HG02642 (cell line): ENCODE data around the gene CROCC.
"Not testable (repeated sequence)": the region's sequence is repeated elsewhere in the genome, so short reads cannot be mapped to it uniquely, and the experiment has no call there.

Source experiments
- ATAC-seq: cut with Tn5 transposase; IDR thresholded peaks from one replicate; pipeline ENCODE4 v1.9.1; 2021; ENCODE audit warnings: mild to moderate bottlenecking; ENCODE audit not compliant: unreplicated experiment, poor library complexity

CROCC gene

GRCh38 chr1:16896316-16897055, 25.2 kb upstream of the CROCC start:
- ATAC-seq = peak; percentile 25

GRCh38 chr1:16897653-16898052, 24.1 kb upstream of the CROCC start:
- not testable (repeated sequence) for ATAC-seq

GRCh38 chr1:16898298-16898697, 23.4 kb upstream of the CROCC start:
- ATAC-seq = not testable (repeated sequence)

GRCh38 chr1:16899020-16899419, 22.7 kb upstream of the CROCC start:
- ATAC-seq = not testable (repeated sequence)

DNA sequence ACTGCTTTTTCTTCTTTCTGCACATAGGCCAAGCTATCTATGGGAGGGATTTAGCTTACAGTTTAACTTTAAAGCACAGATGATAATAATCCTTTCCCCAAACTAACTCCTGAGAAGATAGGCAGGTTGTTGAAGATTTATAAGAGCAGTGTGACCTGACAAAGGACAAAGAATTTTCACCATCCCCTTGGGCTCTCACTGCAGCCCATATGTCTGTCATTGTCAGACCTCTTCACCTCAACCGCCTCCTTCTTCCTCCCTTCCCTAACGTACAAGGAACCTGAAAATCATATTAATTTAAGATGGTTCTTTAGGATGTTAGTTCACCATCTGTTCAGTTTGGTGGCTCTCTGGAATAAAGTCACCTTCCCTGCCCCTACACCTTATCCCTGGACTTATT, 21.0 kb upstream of the CROCC start:
- ATAC-seq = no peak

- not testable (repeated sequence) for ATAC-seq
These were observed 20.4 kb upstream of the CROCC start for GRCh38 chr1:16901371-16901770.

DNA sequence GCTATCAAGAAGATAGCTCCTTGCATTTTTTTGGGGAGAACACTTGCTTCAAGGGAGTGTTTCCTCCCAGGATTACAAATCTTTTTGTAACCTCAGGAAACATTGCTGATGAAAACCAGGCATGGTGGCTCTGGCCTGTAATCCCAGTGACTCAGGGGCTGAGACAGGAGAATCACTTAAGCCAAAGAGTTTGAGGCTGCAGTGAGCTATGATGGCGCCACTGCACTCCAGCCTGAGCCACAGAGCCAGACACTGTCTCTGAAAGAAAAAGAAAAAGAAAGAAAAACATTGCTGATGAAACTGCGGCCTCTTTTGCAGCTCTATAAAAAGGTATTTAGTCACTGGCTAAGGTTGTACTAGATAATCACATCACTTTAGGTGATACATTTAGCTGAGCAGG, 18.7 kb upstream of the CROCC start:
- no peak for ATAC-seq

DNA sequence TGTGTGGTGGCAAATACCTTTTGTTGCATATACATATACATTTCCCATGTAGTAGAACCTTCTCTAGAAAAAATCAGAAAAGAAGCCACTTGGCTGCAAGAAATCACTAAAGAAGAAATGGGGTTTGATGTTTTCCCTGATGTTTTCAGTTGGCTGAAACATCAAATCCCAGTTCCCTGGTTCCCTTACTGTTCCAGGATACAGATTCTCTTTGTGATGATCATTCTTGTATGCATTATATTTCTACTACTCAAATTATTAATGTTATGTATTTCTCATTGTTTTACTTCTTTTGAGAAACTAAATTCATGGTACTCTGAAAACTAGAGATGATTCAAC, 18.3 kb upstream of the CROCC start:
- ATAC-seq = no peak

- peak; percentile 92 for ATAC-seq
These were observed 17.1 kb upstream of the CROCC start for GRCh38 chr1:16904560-16905109.

GRCh38 chr1:16905110-16905867, 16.4 kb upstream of the CROCC start:
- ATAC-seq = peak; percentile 74

- no peak for ATAC-seq
These were observed 15.6 kb upstream of the CROCC start for GRCh38 chr1:16905868-16906702.

- ATAC-seq = no peak
These were observed 14.9 kb upstream of the CROCC start for GRCh38 chr1:16906873-16907272.

DNA sequence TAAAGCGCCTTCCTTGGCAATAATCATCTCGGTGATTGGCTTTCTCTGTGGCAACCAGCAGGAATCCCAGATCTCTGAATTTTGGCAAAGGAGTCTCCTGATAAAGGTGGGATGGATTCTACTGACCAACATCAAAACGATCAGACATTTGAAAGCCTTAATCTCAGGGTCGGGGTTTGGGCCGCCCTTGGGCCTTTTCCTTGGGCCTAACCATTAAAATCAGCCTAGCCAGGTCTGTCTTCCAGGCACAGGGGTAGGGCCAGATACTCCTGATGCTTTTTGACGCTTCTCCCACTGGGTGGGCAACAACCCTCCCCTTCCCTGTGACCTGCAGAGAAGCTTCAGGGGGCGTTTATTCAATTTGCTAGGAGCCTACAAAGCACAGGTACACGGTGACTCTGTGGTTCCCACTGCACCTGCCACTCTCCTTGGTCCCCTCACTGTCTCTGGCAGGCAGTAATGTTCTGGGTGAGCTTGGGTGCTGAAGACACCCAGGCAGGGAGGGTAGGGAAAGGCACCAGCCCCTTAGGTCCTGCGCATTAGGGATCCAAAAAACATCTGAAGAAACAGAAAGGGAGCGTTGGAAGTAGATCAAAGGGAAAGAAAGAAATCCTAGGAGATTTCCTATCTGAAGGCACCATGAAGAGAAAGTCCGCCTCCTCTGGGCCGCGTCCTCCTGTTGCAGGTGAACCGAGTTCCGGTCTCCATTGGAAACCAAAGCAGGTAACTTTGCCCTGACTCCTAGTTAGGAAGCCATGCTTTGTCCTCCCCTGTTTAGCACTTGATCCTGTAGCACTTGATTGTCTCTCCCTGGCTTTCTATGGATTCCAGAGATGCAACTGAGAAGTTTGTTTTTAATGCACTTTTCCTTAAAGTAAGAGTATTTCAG, 13.6 kb upstream of the CROCC start:
- ATAC-seq = no peak

DNA sequence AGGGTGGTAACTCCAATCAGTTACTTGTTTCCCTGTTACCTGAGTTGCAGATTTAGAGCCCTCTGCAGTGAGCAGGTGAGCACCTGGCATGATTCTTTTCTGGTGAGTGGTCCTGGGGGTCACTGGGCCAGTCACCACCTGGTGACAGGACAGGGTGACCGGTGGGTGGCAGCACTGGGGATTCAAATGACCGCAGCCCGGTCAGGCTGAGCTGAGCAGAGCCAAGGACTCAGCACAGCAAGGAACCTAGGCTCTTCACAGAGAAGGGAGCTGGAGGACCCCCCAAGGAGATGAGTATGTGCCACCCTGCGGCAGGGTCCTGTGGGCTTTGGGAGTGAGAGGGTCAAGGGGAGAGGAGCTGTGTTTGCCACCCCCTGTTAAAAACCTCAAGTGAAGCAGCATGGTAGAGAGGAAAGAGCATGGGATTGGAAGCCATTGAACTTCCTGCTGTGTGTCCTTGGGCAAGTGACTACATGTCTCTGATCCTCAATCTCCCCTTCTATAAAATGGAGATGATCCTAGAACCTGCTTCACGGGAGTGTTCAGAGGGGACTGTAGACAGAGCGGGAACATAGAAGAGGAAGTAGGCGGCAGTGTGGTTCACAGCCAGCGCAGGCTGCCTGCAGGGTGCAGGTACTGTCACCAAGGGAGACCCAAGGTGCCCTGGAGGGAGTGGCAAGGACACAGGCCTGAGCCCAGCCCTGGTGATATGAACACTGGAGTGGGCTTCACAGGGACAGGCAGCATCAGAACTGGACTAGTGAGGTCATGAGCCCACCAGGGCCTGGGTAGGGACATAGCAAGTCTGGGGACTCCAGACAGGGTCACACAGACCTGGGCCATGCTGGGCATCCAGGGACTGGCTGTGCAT, 9.6 kb upstream of the CROCC start:
- not testable (repeated sequence) for ATAC-seq

- ATAC-seq = not testable (repeated sequence)
These were observed 9.0 kb upstream of the CROCC start for GRCh38 chr1:16912742-16913141.

- no peak for ATAC-seq
These were observed 8.4 kb upstream of the CROCC start for GRCh38 chr1:16913181-16913832.

GRCh38 chr1:16913833-16914662, 7.7 kb upstream of the CROCC start:
- ATAC-seq = peak; percentile 85
